Body of pancreas (tissue), 4 donors: ENCODE measurements around the gene MICAL2.

Source experiments
- CTCF ChIP-seq, 7 experiments: fragments of 450-650 bp in 4 of 7; fragments of 200-600 bp in 3 of 7; sonication (generic) in 3 of 7; IDR thresholded peaks; one replicate each; pipeline ENCODE4 v1.5.1; 2016 to 2019; ENCODE audit warnings: antibody characterized with exemption in 7 of 7
- POLR2A ChIP-seq, 3 donors: fragments of 450-650 bp; IDR thresholded peaks; one replicate each; pipeline ENCODE4 v1.6.1; 2016; ENCODE audit warnings: antibody characterized with exemption in 3 of 3, mild to moderate bottlenecking in 2 of 3

- TF ChIP-seq CTCF (IDR thresholded peaks at IDR 0.05), result no peak
- peak in 1 of 3 donors; percentile 6 for TF ChIP-seq POLR2A (IDR thresholded peaks at IDR 0.05)
Measured at GRCh38 chr11:12110714-12111548, 541 bp downstream of the MICAL2 start.
